A673 (cell line): ENCODE measurements around the gene PIP5K1A. TPM values are rescaled to one million over a fixed set of nuclear protein-coding genes. Genes with fewer than 3 reads are reported as not detected.

Source experiments
- BruUV-seq: library from RNA; stranded (reverse); fragments of 400-500 nt; replicated peaks from 2 replicates; lab custom pipeline; 2021; lab: Mats Ljungman, UMichigan
- CTCF ChIA-PET: fragments of 300-600 bp; sonication (Branson Sonifier 250); formaldehyde crosslinking; loops from one replicate; lab custom pipeline; 2022; ENCODE audit warnings: antibody characterized with exemption; lab: Charles Lee
- POLR2A ChIA-PET: fragments of 300-600 bp; sonication (Branson Sonifier 250); formaldehyde crosslinking; loops from one replicate; lab custom pipeline; 2022; ENCODE audit warnings: antibody characterized with exemption; ENCODE audit not compliant: low non-redundant PET; lab: Charles Lee
- DNase-seq: peaks from one replicate; pipeline ENCODE4 v3.0.0-alpha.2; 2015; ENCODE audit warnings: low spot score
- H3K27ac ChIP-seq: fragments of 200-600 bp; sonication (generic); 2 replicates; pipeline ENCODE4 v1.5.1; 2016; ENCODE audit warnings: mixed run types, low read depth, mild to moderate bottlenecking, mixed read lengths, antibody characterized with exemption, low read length; ENCODE audit not compliant: poor library complexity, severe bottlenecking
- H3K27me3 ChIP-seq: fragments of 200-600 bp; sonication (generic); replicated peaks from 2 replicates; pipeline ENCODE4 v1.6.1; 2017; ENCODE audit warnings: mixed run types, low read depth, mild to moderate bottlenecking, mixed read lengths, antibody characterized with exemption, low read length; ENCODE audit not compliant: insufficient read depth, poor library complexity
- H3K36me3 ChIP-seq: fragments of 200-600 bp; sonication (generic); 2 replicates; pipeline ENCODE4 v1.6.1; 2016; ENCODE audit warnings: mixed run types, mild to moderate bottlenecking, mixed read lengths, antibody characterized with exemption, low read length; ENCODE audit not compliant: insufficient read depth, poor library complexity, severe bottlenecking
- H3K4me1 ChIP-seq: fragments of 200-600 bp; sonication (generic); 2 replicates; pipeline ENCODE4 v1.6.1; 2017; ENCODE audit warnings: mixed run types, mild to moderate bottlenecking, mixed read lengths, antibody characterized with exemption, low read length; ENCODE audit not compliant: insufficient read depth, poor library complexity, severe bottlenecking
- H3K4me3 ChIP-seq: fragments of 200-600 bp; sonication (generic); 2 replicates; pipeline ENCODE4 v1.5.1; 2016; ENCODE audit warnings: low read depth, mixed run types, mild to moderate bottlenecking, mixed read lengths, low read length; ENCODE audit not compliant: poor library complexity, severe bottlenecking
- H3K9me3 ChIP-seq: fragments of 200-600 bp; sonication (generic); 2 replicates; pipeline ENCODE4 v1.6.1; 2016; ENCODE audit warnings: mixed run types, low read depth, mild to moderate bottlenecking, mixed read lengths, antibody characterized with exemption, low read length; ENCODE audit not compliant: poor library complexity, severe bottlenecking
- EZH2 ChIP-seq: fragments of 200-600 bp; sonication (generic); IDR thresholded peaks from 2 replicates; pipeline ENCODE4 v1.6.1; 2017; ENCODE audit warnings: borderline replicate concordance, low read depth, mild to moderate bottlenecking, mixed read lengths, antibody characterized with exemption, low read length; ENCODE audit not compliant: poor library complexity, severe bottlenecking
- intact Hi-C: fragments of 100-400 bp; cut with micrococcal nuclease; formaldehyde crosslinking; loops from one replicate; pipeline ENCODE4 v1.10.0; 2022; ENCODE audit not compliant: unreplicated experiment
- total RNA-seq: library from RNA; stranded (reverse); gene quantifications from 2 replicates; pipeline ENCODE4 v1.2.3, GENCODE V29; 2021
- TF ChIP-seq, protein P1 (sequence below): fragments of 300-800, 200-600 bp; sonication (generic); conservative IDR thresholded peaks from 2 replicates; pipeline ENCODE4 v1.5.1; 2017; ENCODE audit warnings: low read depth, mild to moderate bottlenecking, antibody characterized with exemption, low read length, moderate library complexity, mixed read lengths

The PIP5K1A gene
- total RNA-seq, 1 experiment from 2014 or later = 115 TPM

DNA sequence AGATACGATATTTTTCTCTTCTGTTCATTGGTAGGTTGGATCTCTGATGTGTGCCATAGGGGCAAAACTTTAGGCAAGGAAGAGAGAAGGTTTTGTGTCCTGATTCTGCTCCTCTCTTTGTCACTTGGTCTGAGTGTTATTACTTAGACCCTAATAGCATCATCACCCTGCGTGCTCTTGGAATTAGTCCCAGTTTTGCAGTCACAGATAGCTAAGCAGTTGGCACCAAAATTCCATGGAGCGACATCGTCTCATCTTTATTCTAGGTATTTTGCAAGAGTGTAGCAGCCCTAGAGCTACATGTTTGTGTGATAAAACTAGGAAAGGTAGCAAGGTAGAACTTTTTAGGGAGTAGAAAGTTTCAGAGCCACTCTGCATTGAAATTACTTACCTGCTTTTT, 23.8 kb downstream of the PIP5K1A start:
- POLR2A ChIA-PET = no interaction called here
- H3K36me3 ChIP-seq = peaks cover 11% of the 10 kb centered on the region

DNA sequence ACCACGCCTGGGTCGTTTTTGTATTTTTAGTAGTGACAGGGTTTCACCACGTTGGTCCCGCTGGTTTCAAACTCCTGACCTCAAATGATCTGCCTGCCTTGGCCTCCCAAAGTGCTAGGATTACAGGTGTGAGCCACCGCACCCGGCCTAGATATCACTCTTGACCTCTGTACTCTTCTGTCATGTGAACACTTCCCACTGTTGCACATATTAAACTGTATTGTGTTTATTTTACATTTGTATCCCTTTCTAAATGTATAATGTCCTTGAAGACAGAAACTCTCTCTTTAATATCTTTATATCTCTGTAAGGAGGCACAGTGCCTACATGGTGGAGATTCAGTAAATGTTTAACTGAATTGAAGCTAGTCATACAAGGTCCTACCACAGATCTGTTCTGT, 36.9 kb downstream of the PIP5K1A start:
- ChIA-PET POLR2A (no interaction called here), CTCF (no interaction called here)

More for the DNA sequence above, 23.8 kb downstream of the PIP5K1A start:
- CTCF ChIA-PET = no interaction called here
- intact Hi-C loops = no loop called here
- Histone ChIP-seq H3K9me3 (no peaks in the 10 kb centered on the region), H3K4me1 (peaks cover 10% of the 10 kb centered on the region), H3K27ac (no peak overlapping the region), H3K4me3 (no peak overlapping the region), H3K27me3 (no peaks in the 10 kb centered on the region)
- TF ChIP-seq EZH2 = no peak
- TF ChIP-seq, protein P1, sequence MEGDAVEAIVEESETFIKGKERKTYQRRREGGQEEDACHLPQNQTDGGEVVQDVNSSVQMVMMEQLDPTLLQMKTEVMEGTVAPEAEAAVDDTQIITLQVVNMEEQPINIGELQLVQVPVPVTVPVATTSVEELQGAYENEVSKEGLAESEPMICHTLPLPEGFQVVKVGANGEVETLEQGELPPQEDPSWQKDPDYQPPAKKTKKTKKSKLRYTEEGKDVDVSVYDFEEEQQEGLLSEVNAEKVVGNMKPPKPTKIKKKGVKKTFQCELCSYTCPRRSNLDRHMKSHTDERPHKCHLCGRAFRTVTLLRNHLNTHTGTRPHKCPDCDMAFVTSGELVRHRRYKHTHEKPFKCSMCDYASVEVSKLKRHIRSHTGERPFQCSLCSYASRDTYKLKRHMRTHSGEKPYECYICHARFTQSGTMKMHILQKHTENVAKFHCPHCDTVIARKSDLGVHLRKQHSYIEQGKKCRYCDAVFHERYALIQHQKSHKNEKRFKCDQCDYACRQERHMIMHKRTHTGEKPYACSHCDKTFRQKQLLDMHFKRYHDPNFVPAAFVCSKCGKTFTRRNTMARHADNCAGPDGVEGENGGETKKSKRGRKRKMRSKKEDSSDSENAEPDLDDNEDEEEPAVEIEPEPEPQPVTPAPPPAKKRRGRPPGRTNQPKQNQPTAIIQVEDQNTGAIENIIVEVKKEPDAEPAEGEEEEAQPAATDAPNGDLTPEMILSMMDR = no peak
- peak; percentile 45 for DNase-seq
- no TSS peak for BruUV-seq

DNA sequence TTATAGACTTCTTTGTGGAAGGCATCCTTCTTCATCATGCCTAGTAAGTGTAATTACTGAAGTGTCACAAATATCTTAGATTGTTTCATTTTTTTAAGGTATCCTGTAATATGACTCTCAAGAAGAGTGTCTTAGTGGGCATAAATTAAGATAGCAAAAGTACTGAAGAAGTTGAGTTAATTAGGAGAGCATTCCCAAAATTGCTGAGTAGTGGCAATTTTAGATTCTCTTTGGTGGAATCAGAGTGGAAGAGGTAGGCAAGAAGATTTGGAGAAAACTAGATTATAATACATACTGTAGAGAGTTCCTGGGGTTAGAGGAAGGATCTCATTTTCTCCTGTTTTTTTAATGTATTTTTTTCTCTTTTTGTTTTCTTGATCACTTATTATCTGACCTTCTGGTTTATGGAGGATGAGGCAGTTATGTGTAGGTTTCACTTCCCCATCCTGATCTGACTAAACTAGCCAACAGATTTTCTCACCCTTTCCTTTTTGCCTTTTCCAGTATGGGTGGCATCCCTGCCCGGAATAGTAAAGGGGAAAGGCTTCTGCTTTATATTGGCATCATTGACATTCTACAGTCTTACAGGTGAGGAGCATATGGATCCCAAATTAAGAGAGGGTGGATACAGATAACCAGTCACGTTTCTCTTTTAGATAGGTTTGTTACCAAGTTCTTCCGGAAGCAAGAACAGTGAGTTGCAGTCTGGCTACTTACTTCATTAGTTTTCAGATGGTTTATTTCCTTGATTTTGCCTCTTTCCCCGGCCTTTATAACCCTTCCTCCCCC, 39.5 kb downstream of the PIP5K1A start:
- intact Hi-C loops = no loop called here
- no peak for DNase-seq
- no peak for TF ChIP-seq EZH2
- TF ChIP-seq, protein P1 = no peak
- Histone ChIP-seq H3K4me1 (no peaks in the 10 kb centered on the region), H3K9me3 (no peaks in the 10 kb centered on the region), H3K4me3 (no peak overlapping the region), H3K27me3 (no peaks in the 10 kb centered on the region), H3K36me3 (peaks cover 93% of the 10 kb centered on the region), H3K27ac (no peak overlapping the region)
- no TSS peak for BruUV-seq
- CTCF ChIA-PET = interaction anchor here (1.0 kb wide), 1 partner anchor 138 kb away, joined by 3 read pairs; no protein-coding TSS in a partner anchor
- POLR2A ChIA-PET = no interaction called here

More for the DNA sequence above, 36.9 kb downstream of the PIP5K1A start:
- TF ChIP-seq, protein P1 = no peak
- no peak for TF ChIP-seq EZH2
- no peak overlapping the region for H3K4me3 ChIP-seq
- no peaks in the 10 kb centered on the region for H3K4me1 ChIP-seq
- H3K27ac ChIP-seq = no peak overlapping the region
- no peaks in the 10 kb centered on the region for H3K9me3 ChIP-seq
- no TSS peak for BruUV-seq
- no peak for DNase-seq
- peaks cover 94% of the 10 kb centered on the region for H3K36me3 ChIP-seq
- intact Hi-C loops = no loop called here
- no peaks in the 10 kb centered on the region for H3K27me3 ChIP-seq
